Liver (tissue), 3 donors: ENCODE data around the gene KDM4C.

Experiments used
- ATF3 ChIP-seq: IDR thresholded peaks from 2 replicates; pipeline ENCODE4 v1.6.1; 2016; ENCODE audit warnings: antibody characterized with exemption
- HNF4A ChIP-seq, 2 donors: conservative IDR thresholded peaks; 2 replicates each; pipeline ENCODE4 v1.6.1; 2016; ENCODE audit warnings: antibody characterized with exemption in 2 of 2, mild to moderate bottlenecking in 2 of 2
- HNF4G ChIP-seq: IDR thresholded peaks from 2 replicates; pipeline ENCODE4 v1.6.1; 2016; ENCODE audit warnings: antibody characterized with exemption
- RAD21 ChIP-seq, 2 donors: IDR thresholded peaks; 2 replicates each; pipeline ENCODE4 v1.6.1; 2016; ENCODE audit warnings: antibody characterized with exemption in 2 of 2, mild to moderate bottlenecking in 2 of 2
- REST ChIP-seq: IDR thresholded peaks from 2 replicates; pipeline ENCODE4 v1.6.1; 2016; ENCODE audit warnings: antibody characterized with exemption, mild to moderate bottlenecking
- RXRA ChIP-seq, 2 donors: IDR thresholded peaks; 2 replicates each; pipeline ENCODE4 v1.6.1; 2017 to 2018; ENCODE audit warnings: antibody characterized with exemption in 2 of 2, mild to moderate bottlenecking in 1 of 2
- TAF1 ChIP-seq: conservative IDR thresholded peaks from 2 replicates; pipeline ENCODE4 v1.6.1; 2016; ENCODE audit warnings: antibody characterized with exemption, mild to moderate bottlenecking
- YY1 ChIP-seq: IDR thresholded peaks from 2 replicates; pipeline ENCODE4 v1.6.1; 2016; ENCODE audit warnings: antibody characterized with exemption, mild to moderate bottlenecking
- ZBTB33 ChIP-seq: IDR thresholded peaks from 2 replicates; pipeline ENCODE4 v1.6.1; 2016; ENCODE audit warnings: antibody characterized with exemption
- TF ChIP-seq, protein P1 (sequence below): fragments of 150-350 bp; IDR thresholded peaks from 2 replicates; pipeline ENCODE4 v1.5.1; 2017; ENCODE audit warnings: improper control_type of control experiment, low read depth, low read length; ENCODE audit not compliant: missing input control
- TF ChIP-seq, protein P2 (sequence below): IDR thresholded peaks from 2 replicates; pipeline ENCODE4 v1.6.1; 2016; ENCODE audit warnings: antibody characterized with exemption
- donor health status: healthy.
- donor health status: healthy.

GRCh38 chr9:6941501-6941900 lies 183.7 kb downstream of the KDM4C start:
- TF ChIP-seq YY1: no peak
- no peak for TF ChIP-seq REST
- TF ChIP-seq, protein P1, sequence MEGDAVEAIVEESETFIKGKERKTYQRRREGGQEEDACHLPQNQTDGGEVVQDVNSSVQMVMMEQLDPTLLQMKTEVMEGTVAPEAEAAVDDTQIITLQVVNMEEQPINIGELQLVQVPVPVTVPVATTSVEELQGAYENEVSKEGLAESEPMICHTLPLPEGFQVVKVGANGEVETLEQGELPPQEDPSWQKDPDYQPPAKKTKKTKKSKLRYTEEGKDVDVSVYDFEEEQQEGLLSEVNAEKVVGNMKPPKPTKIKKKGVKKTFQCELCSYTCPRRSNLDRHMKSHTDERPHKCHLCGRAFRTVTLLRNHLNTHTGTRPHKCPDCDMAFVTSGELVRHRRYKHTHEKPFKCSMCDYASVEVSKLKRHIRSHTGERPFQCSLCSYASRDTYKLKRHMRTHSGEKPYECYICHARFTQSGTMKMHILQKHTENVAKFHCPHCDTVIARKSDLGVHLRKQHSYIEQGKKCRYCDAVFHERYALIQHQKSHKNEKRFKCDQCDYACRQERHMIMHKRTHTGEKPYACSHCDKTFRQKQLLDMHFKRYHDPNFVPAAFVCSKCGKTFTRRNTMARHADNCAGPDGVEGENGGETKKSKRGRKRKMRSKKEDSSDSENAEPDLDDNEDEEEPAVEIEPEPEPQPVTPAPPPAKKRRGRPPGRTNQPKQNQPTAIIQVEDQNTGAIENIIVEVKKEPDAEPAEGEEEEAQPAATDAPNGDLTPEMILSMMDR: no peak
- TF ChIP-seq TAF1: no peak
- TF ChIP-seq, protein P2, sequence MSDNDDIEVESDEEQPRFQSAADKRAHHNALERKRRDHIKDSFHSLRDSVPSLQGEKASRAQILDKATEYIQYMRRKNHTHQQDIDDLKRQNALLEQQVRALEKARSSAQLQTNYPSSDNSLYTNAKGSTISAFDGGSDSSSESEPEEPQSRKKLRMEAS: no peak
- TF ChIP-seq ATF3: no peak
- no peak for TF ChIP-seq HNF4G
- TF ChIP-seq RAD21 (IDR thresholded peaks at IDR 0.05): no peak
- TF ChIP-seq ZBTB33: no peak
- no peak for TF ChIP-seq RXRA (IDR thresholded peaks at IDR 0.05)
- TF ChIP-seq HNF4A (conservative IDR thresholded peaks at IDR 0.05): no peak
